ENCODE data around the gene OR4K5.

Gene OR4K5

GRCh38 chr14:19920021-19920657 lies at the start of gene OR4K5:
OR4K5 (plus strand) TSS chr14:19920607; CDS start chr14:19920607, 0 bp downstream.
- no peak for DNase-seq (ENCODE audit: low read depth, low spot score)
- H3K4me3 ChIP-seq (ENCODE audit: low read depth, low read length) = no peak within 1 kb of the TSS
- TF ChIP-seq CTCF (IDR thresholded peaks at IDR 0.05; ENCODE audit: low read depth, low read length) = no peak
- in situ Hi-C loops (cut with HindIII; ENCODE audit: low sequenced_read_pairs) = no loop called here

GRCh38 chr14:19873178-19873577 lies 47.2 kb upstream of the OR4K5 start:
- TF ChIP-seq CTCF (IDR thresholded peaks at IDR 0.05; ENCODE audit: low read depth, low read length) = no peak
- in situ Hi-C loops (cut with HindIII; ENCODE audit: low sequenced_read_pairs) = no loop called here
- no peak for DNase-seq (ENCODE audit: low read depth, low spot score)
- no peak overlapping the region for H3K4me3 ChIP-seq (ENCODE audit: low read depth, low read length)

GRCh38 chr14:19874842-19875241 lies 45.6 kb upstream of the OR4K5 start, which contains the start of gene OR4K2:
OR4K2 (plus strand) TSS chr14:19875142; CDS start chr14:19876268, 1,126 bp downstream.
- no peak for DNase-seq (ENCODE audit: low read depth, low spot score)
- in situ Hi-C loops (cut with HindIII; ENCODE audit: low sequenced_read_pairs) = no loop called here
- no peak within 1 kb of the TSS for H3K4me3 ChIP-seq (ENCODE audit: low read depth, low read length)
- no peak for TF ChIP-seq CTCF (IDR thresholded peaks at IDR 0.05; ENCODE audit: low read depth, low read length)

- H3K4me3 ChIP-seq (ENCODE audit: low read depth, low read length) = no peak overlapping the region
- TF ChIP-seq CTCF (IDR thresholded peaks at IDR 0.05; ENCODE audit: low read depth, low read length) = peak; percentile 38
- no peak for DNase-seq (ENCODE audit: low read depth, low spot score)
- in situ Hi-C loops (cut with HindIII; ENCODE audit: low sequenced_read_pairs) = no loop called here
These were observed 42.3 kb upstream of the OR4K5 start for GRCh38 chr14:19878029-19878642.

GRCh38 chr14:19895282-19895681 lies 25.1 kb upstream of the OR4K5 start:
- H3K4me3 ChIP-seq (ENCODE audit: low read depth, low read length) = no peak overlapping the region
- no peak for DNase-seq (ENCODE audit: low read depth, low spot score)
- in situ Hi-C loops (cut with HindIII; ENCODE audit: low sequenced_read_pairs) = no loop called here
- no peak for TF ChIP-seq CTCF (IDR thresholded peaks at IDR 0.05; ENCODE audit: low read depth, low read length)

GRCh38 chr14:19900999-19901398 lies 19.4 kb upstream of the OR4K5 start:
- no peak for DNase-seq (ENCODE audit: low read depth, low spot score)
- H3K4me3 ChIP-seq (ENCODE audit: low read depth, low read length) = no peak overlapping the region
- in situ Hi-C loops (cut with HindIII; ENCODE audit: low sequenced_read_pairs) = no loop called here
- TF ChIP-seq CTCF (IDR thresholded peaks at IDR 0.05; ENCODE audit: low read depth, low read length) = no peak

Measured in astrocyte of the spinal cord (primary cell).